H1 (cell line): ENCODE results near the gene RNASE11. TPM values are rescaled to one million over a fixed set of nuclear protein-coding genes. Genes with fewer than 3 reads are reported as not detected.

Experiments
- CHD7 ChIP-seq: fragments of 300-600 bp; sonication (generic); IDR thresholded peaks from 2 replicates; pipeline ENCODE4 v1.7.1; 2012; ENCODE audit warnings: low read length, moderate library complexity, mild to moderate bottlenecking, inconsistent platforms; ENCODE audit not compliant: insufficient replicate concordance
- TBP ChIP-seq: IDR thresholded peaks from 2 replicates; pipeline ENCODE4 v1.6.1; 2011; ENCODE audit warnings: low read depth, low read length, improper control_type of control experiment
- polyA plus RNA-seq, 7 experiments: library from polyadenylated mRNA; depleted of rRNA in 3 of 7; stranded (reverse) in 5 of 7; unstranded in 2 of 7; fragments of >200 nt in 5 of 7; fragments of 200-250 nt in 2 of 7; gene quantifications; 1 replicate in 5 of 7; 2 replicates in 1 of 7; 4 replicates in 1 of 7; pipeline versions ENCODE4 v1.2.1 to v1.2.3, GENCODE V29; 2011 to 2013; ENCODE audit warnings: missing spikeins in 2 of 7, mixed read lengths in 2 of 7
- total RNA-seq: library from RNA; stranded (reverse); fragmentation: NEBNext Ultra II Directional; extraction: Animal tissue kit (Norgen Biotek cat#: 25700); gene quantifications from 2 replicates; pipeline ENCODE4 v1.2.1, GENCODE V29; 2021

RNASE11 gene
- total and polyA plus RNA-seq, 2 of the 8 experiments (the other 6 are each of a cell fraction or from before 2014, with no cell fraction given): not detected

DNA sequence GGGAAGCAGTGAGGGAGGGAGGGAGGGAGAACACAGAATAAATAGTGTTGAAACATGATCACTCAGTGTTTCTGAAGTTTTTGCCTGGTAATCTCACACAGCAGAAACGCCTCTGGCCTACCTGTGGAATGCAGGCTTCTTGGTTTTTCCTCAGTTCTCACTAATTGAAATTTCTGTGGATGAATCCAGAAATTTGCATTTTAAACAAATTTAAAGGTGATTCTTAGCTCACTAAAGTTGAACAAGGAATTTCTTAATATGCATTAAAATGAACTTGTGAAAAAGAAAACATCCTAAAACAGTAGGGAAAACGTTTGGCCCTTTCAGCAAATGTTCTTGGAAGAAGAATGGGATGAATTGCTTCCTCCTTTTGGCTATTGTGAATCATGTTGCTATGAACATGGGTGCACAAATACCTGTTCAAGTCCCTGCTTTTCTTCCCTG lies 28.3 kb downstream of the RNASE11 start (continued):
- TF ChIP-seq CHD7 (peak; percentile 53), TBP (no peak)
